ENCODE data around the gene FILIP1L. TPM values are rescaled to one million over a fixed set of nuclear protein-coding genes. Genes with fewer than 3 reads are reported as not detected.

Gene FILIP1L
- polyA plus RNA-seq, 1 of the 3 experiments (the other 2 are of a cell fraction): 26.8 TPM

- TF ChIP-seq, protein P1, sequence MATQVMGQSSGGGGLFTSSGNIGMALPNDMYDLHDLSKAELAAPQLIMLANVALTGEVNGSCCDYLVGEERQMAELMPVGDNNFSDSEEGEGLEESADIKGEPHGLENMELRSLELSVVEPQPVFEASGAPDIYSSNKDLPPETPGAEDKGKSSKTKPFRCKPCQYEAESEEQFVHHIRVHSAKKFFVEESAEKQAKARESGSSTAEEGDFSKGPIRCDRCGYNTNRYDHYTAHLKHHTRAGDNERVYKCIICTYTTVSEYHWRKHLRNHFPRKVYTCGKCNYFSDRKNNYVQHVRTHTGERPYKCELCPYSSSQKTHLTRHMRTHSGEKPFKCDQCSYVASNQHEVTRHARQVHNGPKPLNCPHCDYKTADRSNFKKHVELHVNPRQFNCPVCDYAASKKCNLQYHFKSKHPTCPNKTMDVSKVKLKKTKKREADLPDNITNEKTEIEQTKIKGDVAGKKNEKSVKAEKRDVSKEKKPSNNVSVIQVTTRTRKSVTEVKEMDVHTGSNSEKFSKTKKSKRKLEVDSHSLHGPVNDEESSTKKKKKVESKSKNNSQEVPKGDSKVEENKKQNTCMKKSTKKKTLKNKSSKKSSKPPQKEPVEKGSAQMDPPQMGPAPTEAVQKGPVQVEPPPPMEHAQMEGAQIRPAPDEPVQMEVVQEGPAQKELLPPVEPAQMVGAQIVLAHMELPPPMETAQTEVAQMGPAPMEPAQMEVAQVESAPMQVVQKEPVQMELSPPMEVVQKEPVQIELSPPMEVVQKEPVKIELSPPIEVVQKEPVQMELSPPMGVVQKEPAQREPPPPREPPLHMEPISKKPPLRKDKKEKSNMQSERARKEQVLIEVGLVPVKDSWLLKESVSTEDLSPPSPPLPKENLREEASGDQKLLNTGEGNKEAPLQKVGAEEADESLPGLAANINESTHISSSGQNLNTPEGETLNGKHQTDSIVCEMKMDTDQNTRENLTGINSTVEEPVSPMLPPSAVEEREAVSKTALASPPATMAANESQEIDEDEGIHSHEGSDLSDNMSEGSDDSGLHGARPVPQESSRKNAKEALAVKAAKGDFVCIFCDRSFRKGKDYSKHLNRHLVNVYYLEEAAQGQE (IDR thresholded peaks at IDR 0.05; ENCODE audit: low read depth, low read length): no peak
- TF ChIP-seq CHD2 (IDR thresholded peaks at IDR 0.05; ENCODE audit: low read length, partially characterized antibody): no peak
- TF ChIP-seq NRF1 (IDR thresholded peaks at IDR 0.05; ENCODE audit: low read depth, low read length): no peak
These were observed 37.4 kb downstream of the FILIP1L start (continued) for GRCh38 chr3:100076731-100077529.

- CTCF ChIA-PET: interaction anchor here (1.0 to 10.4 kb wide), 5 partner anchors 7 to 232 kb away, joined by 3 to 116 read pairs (median 8); no protein-coding TSS in a partner anchor
These were observed 38.2 kb downstream of the FILIP1L start for GRCh38 chr3:100075851-100076730.

GRCh38 chr3:100075196-100075595 is 39.1 kb downstream of the FILIP1L start:
- POLR2A ChIA-PET: no interaction called here
- Histone ChIP-seq H3F3A (replicated peaks; ENCODE audit: insufficient read depth) (no peaks in the 10 kb centered on the region), H3K79me2 (ENCODE audit: insufficient read depth) (no peaks in the 10 kb centered on the region), H2AFZ (ENCODE audit: low read depth) (no peak overlapping the region), H3K27me3 (ENCODE audit: insufficient read depth) (no peaks in the 10 kb centered on the region), H3K4me3 (ENCODE audit: low read depth in 2 of 2, low read length in 1 of 2) (no peak overlapping the region), H3K9me2 (no peaks in the 10 kb centered on the region), H3K36me3 (replicated peaks in 1 of 2; ENCODE audit: control insufficient read depth in 1 of 2, insufficient read depth in 2 of 2, low read length in 1 of 2) (no peaks in the 10 kb centered on the region), H4K20me1 (ENCODE audit: insufficient read depth) (no peaks in the 10 kb centered on the region), H3K4me1 (ENCODE audit: control insufficient read depth in 1 of 2, insufficient read depth in 2 of 2, low read depth in 1 of 2, low read length in 1 of 2) (peaks cover 0 to 8% of the 10 kb centered on the region in 2 experiments; a peak in 1 of 4 replicates), H3K4me2 (no peak overlapping the region), H3K9ac (no peak overlapping the region), H3K27ac (ENCODE audit: low read depth in 2 of 2, low read length in 1 of 2) (no peak overlapping the region), H3K9me3 (no peaks in the 10 kb centered on the region)
- DNase-seq: no peak
- TF ChIP-seq FOSL2 (IDR thresholded peaks at IDR 0.05; ENCODE audit: borderline replicate concordance, low read depth): no peak
- no peak for TF ChIP-seq RCOR1 (IDR thresholded peaks at IDR 0.05; ENCODE audit: low read length)
- TF ChIP-seq, protein P2, sequence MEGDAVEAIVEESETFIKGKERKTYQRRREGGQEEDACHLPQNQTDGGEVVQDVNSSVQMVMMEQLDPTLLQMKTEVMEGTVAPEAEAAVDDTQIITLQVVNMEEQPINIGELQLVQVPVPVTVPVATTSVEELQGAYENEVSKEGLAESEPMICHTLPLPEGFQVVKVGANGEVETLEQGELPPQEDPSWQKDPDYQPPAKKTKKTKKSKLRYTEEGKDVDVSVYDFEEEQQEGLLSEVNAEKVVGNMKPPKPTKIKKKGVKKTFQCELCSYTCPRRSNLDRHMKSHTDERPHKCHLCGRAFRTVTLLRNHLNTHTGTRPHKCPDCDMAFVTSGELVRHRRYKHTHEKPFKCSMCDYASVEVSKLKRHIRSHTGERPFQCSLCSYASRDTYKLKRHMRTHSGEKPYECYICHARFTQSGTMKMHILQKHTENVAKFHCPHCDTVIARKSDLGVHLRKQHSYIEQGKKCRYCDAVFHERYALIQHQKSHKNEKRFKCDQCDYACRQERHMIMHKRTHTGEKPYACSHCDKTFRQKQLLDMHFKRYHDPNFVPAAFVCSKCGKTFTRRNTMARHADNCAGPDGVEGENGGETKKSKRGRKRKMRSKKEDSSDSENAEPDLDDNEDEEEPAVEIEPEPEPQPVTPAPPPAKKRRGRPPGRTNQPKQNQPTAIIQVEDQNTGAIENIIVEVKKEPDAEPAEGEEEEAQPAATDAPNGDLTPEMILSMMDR (IDR thresholded peaks at IDR 0.05): no peak
- TF ChIP-seq, protein P3, sequence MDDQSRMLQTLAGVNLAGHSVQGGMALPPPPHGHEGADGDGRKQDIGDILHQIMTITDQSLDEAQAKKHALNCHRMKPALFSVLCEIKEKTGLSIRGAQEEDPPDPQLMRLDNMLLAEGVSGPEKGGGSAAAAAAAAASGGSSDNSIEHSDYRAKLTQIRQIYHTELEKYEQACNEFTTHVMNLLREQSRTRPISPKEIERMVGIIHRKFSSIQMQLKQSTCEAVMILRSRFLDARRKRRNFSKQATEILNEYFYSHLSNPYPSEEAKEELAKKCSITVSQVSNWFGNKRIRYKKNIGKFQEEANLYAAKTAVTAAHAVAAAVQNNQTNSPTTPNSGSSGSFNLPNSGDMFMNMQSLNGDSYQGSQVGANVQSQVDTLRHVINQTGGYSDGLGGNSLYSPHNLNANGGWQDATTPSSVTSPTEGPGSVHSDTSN (IDR thresholded peaks at IDR 0.05): no peak
- TF ChIP-seq EZH2phosphoT487 (IDR thresholded peaks at IDR 0.05; ENCODE audit: borderline replicate concordance, low read depth): no peak
- 98% methylated on average over 4 of the region's 4 CpGs for whole genome bisulfite sequencing (ENCODE audit: low lambda C conversion rate)
- CTCF ChIA-PET: interaction anchor here (1.0 to 10.4 kb wide), 6 partner anchors 12 to 232 kb away, joined by 3 to 116 read pairs (median 5); no protein-coding TSS in a partner anchor

More at GRCh38 chr3:100075851-100076730, 38.2 kb downstream of the FILIP1L start:
- no peak overlapping the region for H3K27ac ChIP-seq (ENCODE audit: low read depth in 2 of 2, low read length in 1 of 2)
- no peak for DNase-seq
- TF ChIP-seq TCF12 (IDR thresholded peaks at IDR 0.05): no peak
- H3K9ac ChIP-seq: no peak overlapping the region
- no peaks in the 10 kb centered on the region for H3K27me3 ChIP-seq (ENCODE audit: insufficient read depth)
- no peaks in the 10 kb centered on the region for H4K20me1 ChIP-seq (ENCODE audit: insufficient read depth)
- POLR2A ChIA-PET: no interaction called here
- H3F3A ChIP-seq (replicated peaks; ENCODE audit: insufficient read depth): no peaks in the 10 kb centered on the region
- H2AFZ ChIP-seq (ENCODE audit: low read depth): no peak overlapping the region
- H3K9me3 ChIP-seq: no peaks in the 10 kb centered on the region
- no peak overlapping the region for H3K4me3 ChIP-seq (ENCODE audit: low read depth in 2 of 2, low read length in 1 of 2)
- 74% methylated on average over 4 of the region's 4 CpGs for WGBS (ENCODE audit: low lambda C conversion rate)
- no peaks in the 10 kb centered on the region for H3K36me3 ChIP-seq (replicated peaks in 1 of 2; ENCODE audit: control insufficient read depth in 1 of 2, insufficient read depth in 2 of 2, low read length in 1 of 2)
- no peaks in the 10 kb centered on the region for H3K79me2 ChIP-seq (ENCODE audit: insufficient read depth)
- H3K4me2 ChIP-seq: no peak overlapping the region
- no peaks in the 10 kb centered on the region for H3K9me2 ChIP-seq
- peaks cover 0 to under 1% of the 10 kb centered on the region in 2 experiments; a peak in 1 of 4 replicates for H3K4me1 ChIP-seq (ENCODE audit: control insufficient read depth in 1 of 2, insufficient read depth in 2 of 2, low read depth in 1 of 2, low read length in 1 of 2)

All from SK-N-SH (cell line).